Measurements from ENCODE around the gene ZNF710.

Gene ZNF710

DNA sequence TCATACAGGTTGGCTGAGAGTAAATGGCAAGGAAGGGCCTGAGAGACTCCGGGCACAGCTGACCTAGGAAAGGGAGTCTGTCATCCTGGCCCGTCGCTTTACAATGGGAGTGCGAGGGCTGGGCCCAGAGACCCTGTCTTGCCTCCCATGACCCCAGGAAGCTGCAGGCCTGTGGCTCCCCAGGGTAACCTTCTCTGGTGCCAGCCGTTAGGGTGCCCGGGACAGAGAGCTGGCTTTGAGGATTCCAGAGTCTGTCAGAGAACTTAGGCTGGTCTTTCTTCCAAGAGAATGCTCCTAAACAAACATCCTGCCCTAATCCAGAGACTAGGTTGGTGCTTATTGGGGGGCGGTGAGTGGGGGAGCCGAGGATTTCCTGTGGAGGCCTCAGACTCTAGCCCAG is 18.5 kb downstream of the ZNF710 start:
- DNase-seq, result no peak

DNA sequence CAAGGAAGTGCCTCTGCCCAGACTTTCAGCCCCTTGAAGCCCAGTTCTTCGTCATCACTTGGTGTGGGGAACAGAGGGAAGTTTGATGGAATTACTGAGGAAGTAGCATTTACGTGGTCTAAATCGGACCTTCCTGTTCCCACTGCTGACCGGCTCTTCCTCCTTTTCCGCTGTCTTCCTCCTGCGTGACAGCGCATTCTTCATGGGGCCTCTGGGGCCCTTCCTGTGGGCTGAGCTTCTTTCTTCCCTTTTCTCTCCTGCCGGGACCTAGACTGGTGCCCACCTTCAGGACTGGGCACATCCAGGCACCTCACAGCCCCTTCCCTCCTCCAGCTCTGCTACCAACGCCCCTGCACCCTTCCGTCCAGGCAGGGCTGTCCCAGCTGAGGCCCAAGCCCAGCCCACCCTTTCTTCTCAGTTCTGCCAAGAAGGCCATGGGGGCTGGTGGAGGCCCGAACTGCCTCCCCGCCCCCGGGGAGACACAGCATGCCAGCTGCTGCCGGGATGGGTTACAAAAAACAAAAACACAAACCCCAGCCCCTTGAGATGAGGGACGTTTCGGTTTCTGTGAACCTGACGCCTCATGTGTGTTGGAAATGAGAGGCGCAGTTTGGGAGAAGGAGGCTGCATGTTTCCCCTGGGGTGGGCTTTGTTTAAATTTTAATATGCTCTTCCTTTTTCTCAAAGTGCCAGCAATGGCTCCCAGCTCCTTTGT is 19.1 kb downstream of the ZNF710 start:
- no peak for DNase-seq

- DNase-seq, result no peak
Measured at GRCh38 chr15:90020936-90021507, 19.9 kb downstream of the ZNF710 start.

GRCh38 chr15:90022345-90022744 is 21.2 kb downstream of the ZNF710 start:
- DNase-seq, result no peak

DNA sequence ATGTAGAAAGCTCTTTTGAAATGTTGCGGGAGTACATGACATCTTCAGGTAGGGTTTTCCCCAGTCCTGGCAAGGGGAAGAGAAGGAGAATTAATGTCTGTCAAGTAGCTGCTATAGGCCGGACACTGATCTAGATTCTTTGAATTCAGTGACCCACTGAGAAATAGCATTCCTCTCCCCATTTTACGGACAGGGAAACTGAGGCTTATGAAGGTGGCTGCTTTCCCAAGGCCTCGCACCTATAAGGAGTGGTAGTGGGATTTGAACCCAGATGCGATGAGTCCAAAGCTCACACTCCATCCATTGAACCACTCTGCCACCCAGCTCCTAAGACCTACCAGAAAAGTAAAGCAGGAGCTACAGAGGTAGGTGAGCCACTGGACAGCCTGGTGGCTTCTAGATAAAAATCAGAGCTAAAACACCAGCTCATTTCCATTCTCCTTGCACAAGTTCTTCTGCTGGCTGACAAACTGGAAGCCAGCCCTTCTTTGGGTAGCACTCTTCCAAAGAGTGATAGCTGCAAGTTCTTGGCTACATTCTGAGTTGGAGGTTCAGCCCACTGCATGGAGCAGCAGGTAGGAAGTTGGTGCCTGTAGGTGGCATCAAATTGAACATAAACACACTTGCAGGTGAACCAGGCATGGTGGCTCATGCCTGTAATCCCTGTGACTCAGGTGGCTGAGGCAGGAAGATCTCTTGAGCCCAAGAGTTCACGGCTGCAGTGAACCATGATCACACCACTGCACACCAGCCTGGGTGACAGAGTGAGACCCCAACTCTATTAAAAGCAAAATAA is 22.0 kb downstream of the ZNF710 start:
- DNase-seq, result no peak

GRCh38 chr15:90024406-90024805 is 23.3 kb downstream of the ZNF710 start:
- no peak for DNase-seq

GRCh38 chr15:90025489-90026033 is 24.4 kb downstream of the ZNF710 start:
- DNase-seq, result peak; percentile 26

GRCh38 chr15:90028376-90028944 is 27.3 kb downstream of the ZNF710 start:
- DNase-seq, result no peak

GRCh38 chr15:90029024-90029423 is 27.9 kb downstream of the ZNF710 start:
- DNase-seq, result no peak

DNA sequence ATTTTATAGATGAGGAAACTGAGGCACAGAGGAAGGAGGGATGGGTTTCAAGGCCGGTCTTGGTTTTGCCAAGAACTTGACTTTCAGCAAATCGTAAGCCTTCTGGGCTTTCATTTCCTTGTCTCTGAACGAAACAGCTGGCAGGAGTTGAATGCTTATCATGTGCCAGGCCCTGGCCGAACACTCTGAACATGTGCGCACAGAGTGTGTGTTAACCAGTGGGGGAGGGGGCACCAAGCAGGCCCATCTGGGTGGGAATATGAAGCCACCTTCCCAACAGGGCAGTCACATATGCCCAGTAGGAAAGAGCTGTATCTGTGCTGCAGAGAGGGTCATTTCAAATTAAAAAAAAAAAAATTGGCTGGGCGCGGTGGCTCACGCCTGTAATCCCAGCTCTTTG is 29.3 kb downstream of the ZNF710 start:
- no peak for DNase-seq

GRCh38 chr15:90031231-90031791 is 30.2 kb downstream of the ZNF710 start:
- DNase-seq, result no peak

DNA sequence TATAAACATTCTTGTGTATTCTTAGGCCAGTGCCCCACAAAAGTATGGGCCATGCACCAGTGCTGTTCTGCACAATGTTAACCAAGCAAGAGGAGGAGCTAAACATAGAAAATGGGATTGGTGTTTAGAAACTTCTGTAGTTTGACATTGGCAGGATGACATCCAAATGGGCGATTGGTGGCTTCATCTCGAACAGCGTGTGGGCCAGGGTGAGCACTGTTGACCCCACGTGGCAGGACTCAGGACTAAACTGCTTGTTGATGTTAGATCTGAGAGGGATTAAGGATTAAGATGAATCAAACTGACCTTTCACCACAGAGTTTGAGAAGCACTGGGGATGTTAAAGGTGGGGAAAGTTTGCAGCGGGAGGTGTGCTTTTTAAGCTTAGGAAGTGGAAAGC is 31.9 kb downstream of the ZNF710 start:
- DNase-seq, result no peak

DNA sequence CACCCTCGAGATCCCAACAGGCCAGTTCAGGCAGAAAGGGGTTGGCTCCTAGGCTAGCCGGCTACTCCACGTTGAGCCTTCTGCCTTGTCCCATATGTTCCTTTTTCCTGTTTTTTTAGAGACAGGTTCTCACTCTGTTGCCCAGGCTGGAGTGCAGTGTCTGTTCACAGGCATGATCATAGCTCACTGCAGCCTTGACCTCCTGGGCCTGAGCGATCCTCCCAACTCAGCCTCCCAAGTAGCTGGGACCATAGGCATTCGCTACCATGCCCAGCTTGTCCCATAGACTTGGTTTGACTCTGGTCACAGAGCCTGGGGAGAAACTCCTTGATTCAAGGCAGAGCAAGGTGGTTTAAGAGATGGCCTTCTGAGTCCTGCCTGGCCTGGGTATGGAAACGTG is 32.3 kb downstream of the ZNF710 start:
- DNase-seq, result no peak

GRCh38 chr15:90035095-90035839 is 34.1 kb downstream of the ZNF710 start:
- peak; percentile 25 for DNase-seq

- DNase-seq, result no peak
Measured at GRCh38 chr15:90035840-90036230, 34.7 kb downstream of the ZNF710 start.

DNA sequence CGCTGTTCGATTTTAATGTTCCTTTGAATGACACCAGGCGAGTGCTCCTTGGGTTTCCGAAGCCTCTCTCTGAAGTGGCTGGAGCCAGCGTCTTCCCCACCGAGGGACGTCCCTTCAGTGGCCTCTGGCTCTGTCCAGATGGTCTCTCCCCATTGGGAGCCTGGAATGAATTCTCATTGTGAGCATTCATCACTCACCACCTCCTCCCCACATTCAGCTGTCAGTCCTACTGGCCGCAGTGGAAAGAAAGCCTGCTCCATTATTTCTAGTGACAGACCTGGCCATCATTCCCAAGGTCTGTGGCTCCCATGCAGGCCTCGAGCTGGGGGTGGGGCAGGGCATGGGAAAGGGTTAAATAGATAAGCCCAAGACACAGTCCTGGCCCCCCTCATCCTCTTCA is 35.2 kb downstream of the ZNF710 start:
- DNase-seq, result no peak

GRCh38 chr15:90036806-90037510 is 35.8 kb downstream of the ZNF710 start:
- DNase-seq, result no peak

DNA sequence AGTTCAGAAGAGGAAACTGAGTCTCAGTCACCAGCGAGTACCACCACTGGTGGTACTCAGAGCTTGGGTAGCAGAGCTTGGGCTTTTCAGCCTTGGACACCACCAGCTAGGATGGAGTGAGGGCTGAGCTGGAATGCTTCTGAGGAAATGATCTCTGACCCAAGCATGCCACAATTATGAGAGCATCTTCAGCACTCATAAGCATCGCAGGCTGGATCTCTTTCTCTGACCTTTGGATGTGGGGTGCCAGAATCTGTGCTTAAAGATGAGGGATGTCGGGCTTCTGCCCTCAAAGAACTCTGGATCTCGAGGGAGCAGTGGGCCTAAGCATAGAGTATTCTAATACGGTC is 36.4 kb downstream of the ZNF710 start:
- no peak for DNase-seq

- no peak for DNase-seq
Measured at GRCh38 chr15:90037961-90038631, 37.0 kb downstream of the ZNF710 start.

- no peak for DNase-seq
Measured at GRCh38 chr15:90038632-90039095, 37.5 kb downstream of the ZNF710 start.

GRCh38 chr15:90039996-90040395 is 38.9 kb downstream of the ZNF710 start:
- DNase-seq, result no peak

Data from NCI-H1092 treated with DMSO at 0.1 percent for 48 hours (cell line).